CD1c-positive myeloid dendritic cell (primary cell): ENCODE measurements around the gene MMEL1.
"Not testable (repeated sequence)": the region's sequence is repeated elsewhere in the genome, so short reads cannot be mapped to it uniquely, and the experiment has no call there.

ENCODE experiments used
- DNase-seq: peaks from one replicate; pipeline ENCODE4 v3.0.0-alpha.2; 2016; ENCODE audit errors: extremely low spot score

MMEL1 gene

GRCh38 chr1:2573250-2573920, 59.4 kb downstream of the MMEL1 start:
- DNase-seq, result peak; percentile 44

- DNase-seq, result no peak
Measured at GRCh38 chr1:2571348-2571747, 61.5 kb downstream of the MMEL1 start.

- DNase-seq, result peak; percentile 49
Measured at GRCh38 chr1:2570332-2570731, 62.5 kb downstream of the MMEL1 start.

- not testable (repeated sequence) for DNase-seq
Measured at GRCh38 chr1:2569703-2570102, 63.1 kb downstream of the MMEL1 start.

- DNase-seq, result no peak
Measured at GRCh38 chr1:2569060-2569459, 63.8 kb downstream of the MMEL1 start.

GRCh38 chr1:2568187-2568816, 64.5 kb downstream of the MMEL1 start:
- DNase-seq, result not testable (repeated sequence)

- DNase-seq, result no peak
Measured at GRCh38 chr1:2567083-2567679, 65.6 kb downstream of the MMEL1 start.

GRCh38 chr1:2566101-2567045, 66.4 kb downstream of the MMEL1 start:
- no peak for DNase-seq

GRCh38 chr1:2564815-2565374, 67.9 kb downstream of the MMEL1 start:
- DNase-seq, result no peak

- no peak for DNase-seq
Measured at GRCh38 chr1:2564006-2564814, 68.6 kb downstream of the MMEL1 start.

- DNase-seq, result no peak
Measured at GRCh38 chr1:2563205-2563604, 69.6 kb downstream of the MMEL1 start.

GRCh38 chr1:2561898-2562895, 70.6 kb downstream of the MMEL1 start:
- DNase-seq, result peak; percentile 33

GRCh38 chr1:2561446-2561845, 71.4 kb downstream of the MMEL1 start:
- DNase-seq, result no peak

- DNase-seq, result no peak
Measured at GRCh38 chr1:2560299-2561073, 72.3 kb downstream of the MMEL1 start.

- DNase-seq, result no peak
Measured at GRCh38 chr1:2559509-2560298, 73.1 kb downstream of the MMEL1 start.

- no peak for DNase-seq
Measured at GRCh38 chr1:2558861-2559260, 74.0 kb downstream of the MMEL1 start.

GRCh38 chr1:2558420-2558819, 74.4 kb downstream of the MMEL1 start:
- no peak for DNase-seq
